Activated T-cell treated with anti-CD3 and anti-CD28 coated beads, Interleukin-2, amount 50 U/mL, for 72 hours (primary cell): ENCODE results near the gene RPS29. TPM values are rescaled to one million over a fixed set of nuclear protein-coding genes. Genes with fewer than 3 reads are reported as not detected.

Experiments
- ATAC-seq, 2 donors: fragments of 150-1000 bp; cut with Tn5 transposase; replicated peaks in 1 of 2; 2 replicates each; pipeline ENCODE4 v1.10.0; 2021; ENCODE audit warnings: moderate library complexity in 2 of 2, mild to moderate bottlenecking in 1 of 2
- DNase-seq, 2 donors: peaks; one replicate each; pipeline ENCODE4 v3.0.0; 2021 to 2022; ENCODE audit warnings: mixed read lengths in 1 of 2
- H3K27ac Mint-ChIP-seq: one replicate; pipeline ENCODE4 v1.8.0; 2022; ENCODE audit warnings: mild to moderate bottlenecking, moderate library complexity, mixed read lengths
- H3K27me3 Mint-ChIP-seq: one replicate; pipeline ENCODE4 v1.8.0; 2022; ENCODE audit warnings: low read depth, mixed read lengths
- H3K36me3 Mint-ChIP-seq, 2 donors: one replicate each; pipeline ENCODE4 v1.8.0; 2022; ENCODE audit warnings: mixed read lengths in 2 of 2, mild to moderate bottlenecking in 1 of 2; ENCODE audit not compliant: insufficient read depth in 2 of 2
- H3K4me1 Mint-ChIP-seq: one replicate; pipeline ENCODE4 v1.8.0; 2022; ENCODE audit warnings: low read depth, mixed read lengths
- H3K4me3 Mint-ChIP-seq, 2 donors: one replicate each; pipeline ENCODE4 v1.8.0; 2022; ENCODE audit warnings: mild to moderate bottlenecking in 2 of 2, mixed read lengths in 2 of 2, moderate library complexity in 2 of 2
- H3K9me3 Mint-ChIP-seq, 2 donors: one replicate each; pipeline ENCODE4 v1.8.0; 2022; ENCODE audit warnings: mixed read lengths in 2 of 2
- total RNA-seq, 2 donors: library from RNA; stranded (reverse); gene quantifications; one replicate each; pipeline ENCODE4 v1.2.3, GENCODE V29; 2022

RPS29 gene
- total RNA-seq, 2 donors from 2014 or later: 2,081 to 2,628 TPM

GRCh38 chr14:49553106-49553505 is 33.1 kb downstream of the RPS29 start:
- Mint-ChIP-seq H3K4me3 (no peak overlapping the region), H3K27me3 (no peaks in the 10 kb centered on the region), H3K9me3 (no peaks in the 10 kb centered on the region), H3K36me3 (no peaks in the 10 kb centered on the region), H3K27ac (no peak overlapping the region), H3K4me1 (no peaks in the 10 kb centered on the region)
- DNase-seq (no peak), ATAC-seq (no peak)

GRCh38 chr14:49551569-49551968 is 34.6 kb downstream of the RPS29 start:
- no peaks in the 10 kb centered on the region for H3K27me3 Mint-ChIP-seq
- no peak overlapping the region for H3K27ac Mint-ChIP-seq
- H3K9me3 Mint-ChIP-seq: no peaks in the 10 kb centered on the region
- no peaks in the 10 kb centered on the region for H3K4me1 Mint-ChIP-seq
- ATAC-seq (no peak), DNase-seq (no peak)
- no peaks in the 10 kb centered on the region for H3K36me3 Mint-ChIP-seq
- H3K4me3 Mint-ChIP-seq: no peak overlapping the region

- ATAC-seq (no peak), DNase-seq (no peak)
- Mint-ChIP-seq H3K9me3 (no peaks in the 10 kb centered on the region), H3K27ac (no peak overlapping the region), H3K27me3 (no peaks in the 10 kb centered on the region), H3K4me1 (no peaks in the 10 kb centered on the region), H3K4me3 (no peak overlapping the region), H3K36me3 (no peaks in the 10 kb centered on the region)
These were observed 35.6 kb downstream of the RPS29 start for GRCh38 chr14:49550286-49551184.

- no peaks in the 10 kb centered on the region for H3K9me3 Mint-ChIP-seq
- H3K27me3 Mint-ChIP-seq: no peaks in the 10 kb centered on the region
- no peak overlapping the region for H3K4me3 Mint-ChIP-seq
- no peaks in the 10 kb centered on the region for H3K4me1 Mint-ChIP-seq
- H3K36me3 Mint-ChIP-seq: no peaks in the 10 kb centered on the region
- DNase-seq (peak in 1 of 2 donors; percentile 2), ATAC-seq (no peak)
- H3K27ac Mint-ChIP-seq: no peak overlapping the region
These were observed 36.3 kb downstream of the RPS29 start for GRCh38 chr14:49549881-49550280.

- Mint-ChIP-seq H3K4me1 (no peaks in the 10 kb centered on the region), H3K27ac (no peak overlapping the region), H3K4me3 (no peak overlapping the region), H3K9me3 (no peaks in the 10 kb centered on the region), H3K27me3 (no peaks in the 10 kb centered on the region), H3K36me3 (no peaks in the 10 kb centered on the region)
- DNase-seq (no peak), ATAC-seq (no peak)
These were observed 36.7 kb downstream of the RPS29 start for GRCh38 chr14:49549446-49549845.

- no peaks in the 10 kb centered on the region for H3K27me3 Mint-ChIP-seq
- no peaks in the 10 kb centered on the region for H3K36me3 Mint-ChIP-seq
- no peak overlapping the region for H3K4me3 Mint-ChIP-seq
- H3K9me3 Mint-ChIP-seq: peaks cover 0 to 2% of the 10 kb centered on the region in 2 donors
- DNase-seq: no peak
- H3K4me1 Mint-ChIP-seq: no peaks in the 10 kb centered on the region
- H3K27ac Mint-ChIP-seq: no peak overlapping the region
- ATAC-seq: no peak
These were observed 39.4 kb downstream of the RPS29 start for GRCh38 chr14:49546766-49547165.

GRCh38 chr14:49545716-49546115 is 40.5 kb downstream of the RPS29 start:
- Mint-ChIP-seq H3K36me3 (no peaks in the 10 kb centered on the region), H3K4me1 (no peaks in the 10 kb centered on the region), H3K27ac (no peak overlapping the region), H3K27me3 (no peaks in the 10 kb centered on the region), H3K9me3 (peaks cover 0 to 2% of the 10 kb centered on the region in 2 donors), H3K4me3 (no peak overlapping the region)
- ATAC-seq (no peak), DNase-seq (no peak)

GRCh38 chr14:49545071-49545470 is 41.1 kb downstream of the RPS29 start:
- no peaks in the 10 kb centered on the region for H3K27me3 Mint-ChIP-seq
- no peak overlapping the region for H3K4me3 Mint-ChIP-seq
- peaks cover 0 to 2% of the 10 kb centered on the region in 2 donors for H3K9me3 Mint-ChIP-seq
- no peaks in the 10 kb centered on the region for H3K36me3 Mint-ChIP-seq
- ATAC-seq: no peak
- no peaks in the 10 kb centered on the region for H3K4me1 Mint-ChIP-seq
- no peak overlapping the region for H3K27ac Mint-ChIP-seq
- no peak for DNase-seq

- Mint-ChIP-seq H3K4me3 (no peak overlapping the region), H3K27me3 (no peaks in the 10 kb centered on the region), H3K27ac (no peak overlapping the region), H3K36me3 (no peaks in the 10 kb centered on the region), H3K9me3 (peaks cover 0 to 2% of the 10 kb centered on the region in 2 donors), H3K4me1 (no peaks in the 10 kb centered on the region)
- DNase-seq: no peak
- no peak for ATAC-seq
These were observed 45.1 kb downstream of the RPS29 start for GRCh38 chr14:49541049-49541448.

GRCh38 chr14:49538852-49539251 is 47.3 kb downstream of the RPS29 start:
- DNase-seq: no peak
- ATAC-seq: no peak
- Mint-ChIP-seq H3K9me3 (peaks cover 0 to 2% of the 10 kb centered on the region in 2 donors), H3K4me3 (no peak overlapping the region), H3K4me1 (no peaks in the 10 kb centered on the region), H3K36me3 (no peaks in the 10 kb centered on the region), H3K27me3 (no peaks in the 10 kb centered on the region), H3K27ac (no peak overlapping the region)

Other genes with a start within 250 kb of the RPS29 start
- 10 to 100 TPM; 44.1 to 53.1 TPM for gene LRR1, start 12.6 kb upstream of the RPS29 start, total RNA-seq
- 100 to 1,000 TPM; 217 to 225 TPM for gene RPL36AL, start 34.2 kb upstream of the RPS29 start, total RNA-seq
- gene MGAT2, start 34.4 kb upstream of the RPS29 start, total RNA-seq: 10 to 100 TPM; 41.6 to 52.7 TPM
- 1 to 10 TPM; 6.0 to 6.6 TPM for gene DNAAF2, start 48.9 kb upstream of the RPS29 start, total RNA-seq
- gene POLE2, start 101.8 kb upstream of the RPS29 start, total RNA-seq: 10 to 100 TPM; 24.5 to 30.0 TPM
- gene KLHDC1, start 106.7 kb upstream of the RPS29 start, total RNA-seq: 1 to 10 TPM; 5.1 to 5.5 TPM
- gene KLHDC2, start 181.8 kb upstream of the RPS29 start, total RNA-seq: 10 to 100 TPM; 43.1 to 48.7 TPM